ENCODE data around the gene BTBD9.
"Not testable (repeated sequence)": the region's sequence is repeated elsewhere in the genome, so short reads cannot be mapped to it uniquely, and the experiment has no call there.

BTBD9 gene

DNA sequence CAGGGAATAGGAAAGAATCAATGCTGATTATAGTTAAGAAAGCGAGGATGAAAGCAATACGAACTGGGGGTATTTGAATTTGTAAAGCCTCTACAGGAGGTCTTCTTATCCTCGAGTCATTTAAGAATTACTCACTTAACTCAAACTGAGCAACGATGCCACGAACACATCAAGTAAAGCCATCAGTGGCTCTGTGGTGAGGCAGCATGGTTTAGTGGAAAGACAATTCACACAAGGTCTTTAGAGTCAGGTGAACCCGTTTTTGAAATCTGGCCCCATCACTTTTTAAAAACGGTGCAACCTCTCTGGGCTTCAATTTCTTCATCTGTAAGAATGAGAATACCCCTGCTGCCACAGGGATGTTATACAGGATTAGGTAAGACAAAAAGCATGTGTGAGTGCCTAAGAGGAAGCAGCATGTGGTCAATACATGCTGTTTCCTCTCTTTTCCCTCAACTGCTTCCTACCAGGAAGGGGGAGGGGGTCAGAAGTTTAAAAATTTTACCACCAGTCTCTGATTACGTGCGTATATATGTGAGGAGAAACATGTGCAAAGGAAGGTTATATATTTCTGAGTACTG, 162.0 kb downstream of the BTBD9 start:
- DNase-seq, result no peak

DNA sequence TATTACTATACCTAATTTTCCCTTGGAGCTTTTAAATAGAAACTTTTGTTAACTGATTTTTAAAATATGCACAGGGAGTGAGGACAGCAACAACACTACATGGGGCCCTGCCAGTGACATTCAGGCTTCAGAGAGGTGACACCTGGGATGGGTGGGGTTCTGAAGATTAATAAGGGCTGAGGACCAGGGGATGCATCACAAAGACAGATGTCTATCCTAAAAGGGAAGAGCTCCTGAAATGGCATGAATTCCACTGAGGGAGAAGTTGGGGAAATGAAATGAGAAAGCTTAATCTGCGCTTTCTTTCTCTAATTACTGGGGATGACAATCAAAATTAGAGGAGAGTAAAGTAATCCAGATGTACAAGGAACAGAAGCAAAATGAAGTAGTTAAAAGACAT, 162.8 kb downstream of the BTBD9 start:
- DNase-seq, result no peak

DNA sequence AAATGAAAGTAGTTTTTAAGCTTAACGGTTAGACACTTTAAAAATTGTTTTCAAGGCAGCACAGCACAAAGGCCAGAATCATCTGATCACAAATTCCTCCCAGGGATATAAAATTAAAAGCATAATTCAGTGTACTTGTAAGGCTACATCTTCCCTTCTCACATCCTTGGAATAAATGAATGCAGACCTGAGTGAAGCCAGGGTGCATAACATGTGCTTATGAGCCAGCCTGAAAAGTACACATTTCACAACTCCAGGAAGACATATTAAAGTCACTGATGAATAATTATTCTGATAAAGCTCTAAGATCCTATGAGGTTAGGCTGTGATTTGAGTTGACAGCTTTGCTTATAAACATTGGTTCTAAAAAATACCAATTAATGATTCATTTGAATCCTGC, 163.6 kb downstream of the BTBD9 start:
- DNase-seq, result no peak

DNA sequence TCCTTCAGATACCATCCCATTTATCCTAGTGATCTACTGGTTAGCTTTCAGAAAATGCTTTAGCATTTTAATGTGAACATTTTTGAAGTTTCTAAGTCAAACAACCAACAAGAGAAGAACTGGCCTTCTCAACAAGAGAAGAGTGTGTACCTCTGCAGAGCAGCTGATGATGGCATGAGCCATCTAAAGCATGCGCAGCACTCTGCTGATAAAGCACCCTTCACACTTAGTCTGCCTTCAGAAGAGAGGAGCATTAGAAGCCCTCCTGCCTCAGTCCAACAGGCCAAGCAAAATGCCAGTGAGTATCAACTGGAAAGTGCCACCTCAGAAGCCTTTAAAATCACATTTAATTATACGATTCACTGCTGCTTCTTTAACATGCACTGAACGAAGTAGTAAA, 169.2 kb downstream of the BTBD9 start:
- no peak for DNase-seq

DNA sequence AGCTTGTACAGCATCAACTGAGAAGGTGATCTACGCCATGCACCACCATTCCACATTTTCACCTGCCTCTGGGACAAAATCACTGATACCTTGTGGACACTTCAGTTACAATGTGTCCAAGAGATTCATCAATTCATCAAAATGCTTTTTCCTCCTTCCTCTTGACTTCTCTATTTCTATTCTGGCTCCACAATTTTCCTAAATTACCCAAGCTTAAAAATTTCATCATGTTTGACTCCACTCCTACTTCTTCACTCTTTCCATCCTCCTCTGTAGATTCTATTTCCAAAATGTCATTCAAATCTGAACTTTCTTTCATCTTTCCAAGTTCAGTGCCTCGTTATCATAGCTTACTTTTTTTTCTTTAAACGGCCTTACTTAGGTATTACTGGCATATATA, 172.2 kb downstream of the BTBD9 start:
- no peak for DNase-seq

DNA sequence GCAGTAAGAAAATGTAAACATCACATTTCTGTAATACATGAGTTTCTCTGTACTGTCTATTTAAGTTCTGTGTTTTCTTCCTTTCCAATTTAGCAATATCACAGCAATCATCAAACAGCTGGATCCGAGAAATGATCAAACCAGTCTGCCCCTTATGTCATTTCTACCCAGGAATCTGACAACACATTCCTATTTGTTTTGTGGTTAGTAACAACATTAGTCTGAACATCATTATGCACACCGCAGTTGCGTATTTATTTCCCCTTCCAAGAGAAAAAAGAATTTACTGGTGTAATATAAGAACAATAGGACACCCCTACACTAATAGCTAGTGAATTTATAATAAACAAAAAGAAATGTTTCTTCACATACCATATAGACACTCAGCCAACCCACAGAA, 179.5 kb downstream of the BTBD9 start:
- DNase-seq, result no peak

DNA sequence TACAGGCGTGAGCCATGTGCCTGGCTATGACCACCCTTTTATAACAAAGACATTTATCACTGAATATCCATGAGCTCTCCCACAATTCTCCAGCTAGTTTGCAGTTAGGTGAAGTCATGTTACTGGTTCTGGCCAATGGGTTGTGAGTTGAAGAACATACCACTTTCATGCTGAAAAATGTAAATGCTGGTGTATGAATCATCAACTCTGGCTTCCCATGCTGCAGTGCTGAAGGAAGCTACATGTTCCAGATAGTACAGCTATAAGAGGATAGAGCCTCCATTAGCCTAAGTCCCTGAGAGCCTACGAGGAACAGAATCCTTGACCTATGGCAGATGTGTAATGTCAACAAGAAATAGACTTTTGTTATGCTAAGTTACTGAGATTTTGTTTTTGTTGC, 180.4 kb downstream of the BTBD9 start:
- DNase-seq, result no peak

DNA sequence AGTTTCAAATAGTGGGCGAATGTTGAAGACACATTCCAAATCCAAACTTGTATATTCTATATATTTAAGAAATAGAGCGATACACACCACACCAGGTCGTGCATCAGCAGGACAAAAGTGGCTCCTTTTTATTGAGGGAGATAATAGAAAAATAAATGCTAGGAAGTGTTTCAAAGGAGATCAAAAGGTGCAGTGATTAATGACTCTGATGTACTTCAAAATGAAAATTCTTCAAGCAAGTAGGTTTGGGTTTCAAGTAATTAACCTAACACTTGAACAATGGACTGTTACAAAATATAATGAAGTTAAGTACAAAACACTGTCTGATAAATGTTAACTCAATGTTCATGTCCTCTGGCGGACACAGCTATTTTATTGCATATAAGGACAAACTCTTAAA, 185.9 kb downstream of the BTBD9 start:
- DNase-seq, result no peak

DNA sequence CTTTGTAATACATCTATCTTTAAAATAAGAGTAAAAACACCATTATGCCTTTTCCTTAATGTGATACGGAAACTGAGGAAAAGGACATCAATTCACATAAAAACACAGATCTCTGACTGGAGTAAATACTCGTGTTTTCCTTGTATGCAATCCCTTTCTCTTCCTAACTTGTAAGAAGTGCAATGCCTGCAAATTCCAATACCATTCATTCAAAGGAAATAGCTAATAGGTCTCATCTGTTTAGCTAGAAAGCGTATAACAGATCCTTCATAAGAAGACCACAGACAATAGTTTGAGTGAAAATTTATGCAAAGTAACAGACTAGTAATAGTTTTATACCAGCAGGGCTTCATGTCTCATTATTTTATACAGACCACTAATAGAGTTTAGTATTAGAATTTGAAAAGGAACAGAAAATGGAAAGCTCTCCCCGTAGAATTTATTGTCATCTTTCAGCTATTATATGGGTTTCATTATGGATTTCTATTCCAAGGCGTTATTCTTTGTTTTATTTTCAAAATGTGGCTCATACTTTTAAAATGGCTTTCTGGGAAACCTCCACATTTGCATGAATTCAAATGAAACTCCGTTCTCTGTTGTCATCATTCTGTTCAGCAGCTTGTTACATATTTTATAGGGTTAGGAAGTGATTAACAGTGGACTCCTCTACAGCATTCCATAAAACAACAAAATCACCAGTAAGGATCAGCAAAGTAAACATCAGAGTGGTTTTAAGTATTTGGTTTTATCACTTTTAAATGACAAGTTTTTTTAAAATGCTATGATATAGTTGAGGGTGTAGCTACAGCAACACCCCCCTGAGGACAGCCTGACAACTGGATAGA, 186.7 kb downstream of the BTBD9 start:
- no peak for DNase-seq

DNA sequence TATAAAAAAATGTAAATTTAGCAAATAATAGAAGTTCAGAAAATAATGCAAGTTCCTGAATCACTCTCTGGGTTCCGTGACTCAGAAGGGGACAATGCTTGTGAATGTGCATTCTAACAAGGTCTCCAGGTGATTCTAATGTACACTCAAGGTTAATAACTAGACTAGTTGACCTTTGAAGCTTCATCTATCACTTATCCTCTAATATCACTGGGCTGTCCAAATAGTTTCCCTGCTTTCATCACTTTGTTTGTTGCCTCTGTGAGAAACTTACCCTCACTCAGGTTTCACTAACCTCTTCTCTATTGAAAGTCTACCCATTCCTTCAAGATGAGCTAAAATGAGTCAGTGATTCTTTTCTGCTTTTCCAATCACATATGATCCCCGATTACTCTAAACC, 189.0 kb downstream of the BTBD9 start:
- no peak for DNase-seq

DNA sequence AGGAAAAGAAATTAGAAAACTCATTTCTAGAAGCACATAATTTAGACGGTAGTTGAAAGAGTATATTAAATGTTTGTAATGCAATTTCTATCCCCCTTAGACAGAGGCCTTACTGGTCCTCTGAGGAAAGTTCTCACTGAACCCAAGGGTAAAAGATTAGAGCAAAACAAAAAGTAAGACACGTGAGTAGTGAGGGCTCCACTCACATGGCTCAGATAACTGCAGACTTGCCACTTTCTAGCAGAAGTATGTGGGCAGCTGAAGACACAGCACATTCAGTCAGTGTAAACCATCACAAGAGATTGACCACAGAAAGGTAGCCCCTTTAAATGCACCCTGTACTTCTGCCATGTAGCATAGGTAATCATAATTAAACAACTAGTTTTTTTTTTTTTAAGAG, 193.8 kb downstream of the BTBD9 start:
- DNase-seq, result no peak

DNA sequence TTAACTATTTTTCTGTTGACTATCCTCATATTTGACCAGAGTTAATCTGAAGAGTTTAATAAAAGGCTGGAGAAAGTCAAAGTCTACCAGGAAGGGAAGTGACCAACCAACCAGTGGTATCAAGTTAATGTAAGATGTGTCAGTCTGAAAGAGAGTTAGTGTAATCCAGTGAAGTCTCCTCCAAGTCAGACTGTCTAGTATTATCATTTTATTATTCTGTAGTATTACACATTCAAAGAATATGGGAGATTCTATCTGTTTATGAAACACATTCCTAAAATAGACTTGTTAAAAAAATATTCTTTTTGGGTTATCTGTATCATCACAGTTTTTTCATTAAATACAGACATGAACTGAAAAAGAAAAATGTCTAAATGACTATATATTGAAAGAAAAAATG, 194.4 kb downstream of the BTBD9 start:
- no peak for DNase-seq

DNA sequence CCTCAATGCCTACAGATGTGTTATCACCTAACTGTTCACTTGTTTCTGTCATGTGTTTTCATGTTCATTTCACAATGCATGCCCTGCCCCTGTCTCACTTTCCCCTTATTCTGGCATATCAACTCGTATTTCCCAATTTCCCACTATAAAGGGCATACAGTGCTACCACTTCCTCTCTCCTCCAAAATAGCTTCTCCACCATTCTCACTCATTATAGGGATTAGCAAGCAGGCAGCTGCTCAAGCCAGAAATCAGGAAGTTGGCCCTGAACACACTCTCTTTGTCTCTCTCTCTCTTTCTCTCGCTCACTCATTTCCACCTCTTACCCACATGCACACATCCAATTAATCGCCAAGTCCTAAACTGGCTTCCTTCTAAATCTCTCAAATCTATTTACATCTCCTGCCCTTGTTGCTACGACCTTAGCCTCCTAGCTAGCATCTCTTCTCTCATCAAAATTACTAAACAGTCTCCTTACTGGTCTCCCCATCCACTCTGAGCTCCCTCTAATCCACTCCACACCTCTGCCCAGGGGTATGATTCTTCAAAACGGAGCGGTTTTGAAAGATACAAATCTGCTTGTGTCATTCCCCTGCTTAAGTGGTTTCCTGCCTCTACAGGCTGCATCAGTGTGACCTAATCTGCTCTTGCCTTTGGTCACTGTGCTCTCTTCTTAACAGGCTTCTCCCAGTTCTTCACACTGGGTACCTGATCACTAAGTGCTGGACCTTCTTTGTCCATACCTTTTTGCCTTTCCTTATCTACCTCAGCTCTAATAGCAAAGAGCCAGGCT, 196.2 kb downstream of the BTBD9 start:
- DNase-seq, result no peak

DNA sequence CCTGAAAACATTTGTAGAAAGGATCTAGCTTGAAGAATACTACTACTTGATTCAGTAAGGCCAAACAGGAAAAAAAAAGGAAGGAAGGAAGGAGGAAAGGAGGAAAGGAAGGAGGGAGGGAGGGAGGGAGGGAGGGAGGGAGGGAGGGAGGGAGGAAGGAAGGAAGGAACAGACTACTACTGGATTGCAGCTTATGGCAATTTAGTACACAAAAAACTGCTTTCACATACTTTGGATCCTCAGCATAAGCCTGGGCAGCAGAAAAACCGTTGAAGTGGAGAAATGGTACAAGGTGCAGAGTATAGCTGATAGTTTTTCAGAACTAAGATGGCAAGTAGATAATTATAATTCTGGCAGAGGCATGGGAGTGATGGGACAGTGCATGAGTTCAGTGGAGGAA, 201.6 kb downstream of the BTBD9 start:
- no peak for DNase-seq

DNA sequence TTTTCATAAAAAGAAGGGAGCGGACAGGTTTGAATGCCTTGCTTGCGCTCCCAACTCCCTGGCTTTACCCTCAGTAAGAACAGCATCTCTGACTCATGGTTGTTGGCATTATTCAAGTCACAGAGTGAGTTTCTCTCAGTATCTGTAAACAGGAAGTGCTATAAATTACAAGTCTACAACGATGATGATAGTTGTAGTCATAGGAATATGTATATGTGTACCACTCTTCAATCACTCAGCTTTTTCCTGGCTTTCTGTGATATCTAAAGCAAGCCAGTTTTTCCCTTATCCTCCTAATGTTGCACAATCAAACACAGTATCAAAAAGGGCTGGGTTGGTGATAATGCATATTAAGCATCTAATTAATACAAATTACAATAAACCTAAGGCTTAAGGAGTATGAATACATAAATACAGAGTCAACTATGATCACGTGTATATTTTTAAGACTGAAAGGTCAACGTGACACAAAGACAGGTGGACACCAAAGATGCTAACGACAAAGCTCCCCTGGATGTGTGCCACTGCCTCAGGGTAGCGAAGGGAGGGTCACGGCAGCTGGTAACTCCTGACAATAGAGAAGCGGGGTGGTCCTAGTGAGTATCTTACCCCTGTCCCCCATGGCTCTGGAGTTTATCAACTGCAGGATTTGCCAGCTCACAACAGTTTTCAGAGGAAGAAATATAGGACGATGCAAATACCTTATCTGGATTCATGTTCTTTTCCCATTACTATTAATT, 202.8 kb downstream of the BTBD9 start:
- DNase-seq, result no peak

DNA sequence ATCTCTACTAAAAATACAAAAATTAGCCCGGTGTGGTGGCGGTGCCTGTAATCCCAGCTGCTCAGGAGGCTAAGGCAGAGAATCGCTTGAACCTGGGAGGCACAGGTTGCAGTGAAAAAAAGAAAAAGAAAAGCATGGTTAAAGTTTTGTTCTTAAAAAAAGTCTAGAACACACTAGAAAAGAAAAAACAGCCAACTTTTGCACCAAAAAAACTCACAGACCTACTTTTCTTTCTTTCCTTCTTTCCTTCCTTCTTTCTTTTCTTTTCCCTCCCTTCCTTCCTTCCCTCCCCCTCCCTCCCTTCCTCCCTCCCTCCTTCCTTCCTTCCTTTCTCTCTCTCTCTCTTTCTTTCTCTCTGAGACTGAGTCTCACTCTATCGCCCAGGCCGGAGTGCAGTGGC, 204.4 kb downstream of the BTBD9 start:
- no peak for DNase-seq

DNA sequence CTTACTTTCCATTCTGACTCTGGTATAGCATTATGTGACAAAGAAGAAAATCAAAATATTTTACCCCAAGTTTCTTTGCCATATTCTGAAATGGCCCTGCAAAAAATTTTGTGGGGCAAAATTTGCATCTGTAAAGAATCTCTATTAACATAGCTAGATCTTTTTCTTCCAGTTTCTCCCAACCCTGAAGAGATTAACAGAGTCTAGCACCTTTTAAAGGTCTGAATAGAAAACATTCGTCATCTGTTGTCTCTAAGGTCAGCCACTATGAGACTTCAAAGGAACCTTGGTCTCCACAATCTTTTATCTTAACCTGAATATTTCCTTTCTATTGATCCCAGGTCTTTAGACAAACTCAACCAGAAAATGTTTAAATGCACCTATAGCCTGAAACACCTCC, 205.7 kb downstream of the BTBD9 start:
- DNase-seq, result no peak

DNA sequence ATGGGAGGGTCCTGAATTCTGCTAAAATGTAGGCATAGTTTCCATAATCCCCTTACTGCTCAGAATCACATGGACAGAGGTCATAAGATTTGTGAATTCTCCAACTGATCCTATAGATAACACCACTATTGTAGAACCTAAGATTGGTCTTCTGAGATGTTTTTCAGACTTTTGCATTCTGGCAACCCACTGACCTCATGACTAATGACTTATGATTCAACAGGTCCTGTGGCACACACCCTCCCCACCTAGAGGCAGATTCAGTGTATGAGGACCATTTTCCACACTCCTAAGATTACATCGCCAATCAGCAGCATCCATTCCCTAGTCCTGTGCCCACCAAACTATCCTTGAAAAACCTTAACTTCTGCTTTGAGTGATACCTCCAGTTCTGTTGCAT, 207.2 kb downstream of the BTBD9 start:
- DNase-seq, result no peak

DNA sequence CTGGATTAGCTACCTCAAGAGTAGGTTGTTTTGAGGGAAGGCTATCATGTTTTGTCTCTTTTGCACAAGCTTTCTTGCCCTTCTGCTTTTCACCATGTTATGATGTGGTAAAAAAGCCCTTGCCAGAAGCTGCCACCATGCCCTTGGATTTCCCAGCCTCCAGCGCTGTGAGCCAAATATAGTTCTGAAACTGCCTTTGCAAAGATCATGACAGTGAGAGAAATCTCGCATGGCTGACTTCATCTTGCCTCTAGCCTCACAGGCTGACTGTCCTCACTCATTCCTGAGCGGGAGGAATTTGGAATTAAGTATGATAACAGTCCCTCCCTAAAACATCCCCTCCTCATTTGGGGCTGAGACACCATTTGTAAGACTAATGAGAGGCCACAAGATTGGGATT, 207.7 kb downstream of the BTBD9 start:
- no peak for DNase-seq

DNA sequence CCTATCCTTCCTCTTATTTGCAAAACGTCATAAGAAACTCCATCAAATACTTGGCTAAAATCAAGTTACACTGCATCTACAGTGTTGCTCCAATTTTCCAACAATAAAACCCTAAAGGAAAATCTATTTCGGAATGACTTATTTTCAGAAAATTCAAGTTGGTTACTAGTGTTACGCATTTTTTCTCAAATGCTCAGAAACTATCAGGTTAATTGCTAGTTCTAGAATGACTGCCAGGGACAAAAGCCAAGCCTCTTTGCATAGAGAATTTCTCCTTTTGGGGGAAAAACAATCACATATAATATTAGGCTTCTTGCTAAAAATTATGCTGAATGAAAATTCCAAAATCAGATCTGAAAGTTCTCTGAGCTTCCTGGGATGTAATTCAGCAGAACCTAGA, 210.2 kb downstream of the BTBD9 start:
- no peak for DNase-seq

DNA sequence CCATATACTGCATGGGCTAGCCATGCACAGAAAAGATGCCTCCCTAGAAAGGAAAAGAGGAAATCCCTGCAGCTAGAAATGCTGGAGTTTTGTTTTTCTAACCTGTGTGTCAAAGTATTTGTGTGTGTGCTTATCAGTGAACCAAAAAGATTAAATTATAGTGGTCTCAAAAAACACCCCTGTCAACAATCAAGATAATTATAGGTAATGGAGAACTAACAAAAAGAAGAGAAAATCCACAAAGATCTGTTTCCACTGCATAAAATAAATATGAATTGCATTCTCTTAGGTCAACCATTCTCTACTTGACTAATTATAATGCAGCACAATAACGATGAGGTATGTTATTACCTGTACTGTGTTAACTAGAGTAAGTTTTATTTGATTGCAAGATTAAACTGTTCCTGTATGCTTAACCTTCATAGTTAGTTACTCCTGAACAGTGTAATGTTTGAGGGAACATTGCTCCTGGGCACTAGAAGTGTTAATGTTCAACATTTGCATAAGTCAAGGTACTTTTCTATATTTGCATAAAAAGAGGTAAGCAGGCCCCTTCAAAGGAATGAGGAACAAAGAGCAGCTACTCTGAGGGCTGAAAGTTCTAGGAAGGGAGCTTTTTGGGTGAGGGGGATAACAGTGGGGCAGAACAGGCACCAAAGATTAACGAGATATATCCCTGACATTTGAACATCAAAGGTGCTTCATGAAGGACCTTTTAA, 212.1 kb downstream of the BTBD9 start:
- no peak for DNase-seq

DNA sequence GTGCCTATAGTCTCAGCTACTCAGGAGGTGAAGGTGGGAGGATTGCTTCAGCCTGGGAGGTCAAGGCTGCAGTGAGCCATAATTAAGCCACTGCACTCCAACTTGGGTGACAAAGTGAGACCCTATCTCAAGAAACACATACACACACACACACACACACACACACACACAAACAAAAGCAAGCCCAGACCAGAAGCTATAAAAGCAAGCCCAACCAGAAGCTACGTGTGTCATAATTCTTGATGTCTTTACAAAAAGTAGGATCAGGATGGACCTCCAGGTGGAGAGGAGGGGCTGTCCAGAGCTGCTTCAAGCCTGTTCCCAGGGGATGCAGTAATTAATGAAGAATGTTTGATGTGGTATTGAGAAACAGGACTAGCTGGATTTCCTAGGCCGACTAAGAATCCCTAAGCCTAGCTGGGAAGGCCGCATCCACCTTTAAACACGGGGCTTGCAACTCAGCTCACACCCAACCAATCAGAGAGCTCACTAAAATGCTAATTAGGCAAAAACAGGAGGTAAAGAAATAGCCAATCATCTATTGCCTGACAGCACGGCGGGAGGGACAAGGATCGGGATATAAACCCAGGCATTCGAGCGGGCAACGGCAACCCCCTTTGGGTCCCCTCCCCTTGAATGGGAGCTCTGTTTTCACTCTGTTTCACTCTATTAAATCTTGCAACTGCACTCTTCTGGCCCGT, 213.8 kb downstream of the BTBD9 start:
- not testable (repeated sequence) for DNase-seq

Measured in stimulated activated CD4-positive, alpha-beta T cell treated with anti-CD3 and anti-CD28 coated beads, Interleukin-4, amount 100 ng/mL, for 24 hours (primary cell).